HEK293 (cell line): ENCODE results near the gene IRS1.

ENCODE experiments used
- CTCF ChIA-PET: fragments of 350-600 bp; formaldehyde crosslinking; extraction: SDS; loops from one replicate; lab custom pipeline; 2021; ENCODE audit warnings: antibody characterized with exemption; lab: Yijun Ruan, JAX
- POLR2A ChIA-PET: fragments of 300-600 bp; formaldehyde crosslinking; extraction: SDS; loops from one replicate; lab custom pipeline; 2020; ENCODE audit warnings: antibody characterized with exemption, inconsistent platforms; lab: Yijun Ruan, JAX
- H3K27ac ChIP-seq: fragments of 200-500 bp; sonication (Bioruptor generic); 2 replicates; pipeline ENCODE4 v1.5.1; 2014; ENCODE audit warnings: low read depth, low read length, control low read depth, inconsistent platforms; ENCODE audit errors: extremely low read depth
- H3K36me3 ChIP-seq, 2 experiments: fragments of 200-500 bp in 1 of 2; sonication (Bioruptor generic) in 1 of 2; 1 replicate in 1 of 2; 2 replicates in 1 of 2; pipeline ENCODE4 v1.5.1; 2014 to 2017; ENCODE audit warnings: inconsistent platforms in 2 of 2, low read length in 2 of 2; ENCODE audit not compliant: control insufficient read depth in 2 of 2, insufficient read depth in 1 of 2
- H3K4me1 ChIP-seq: fragments of 200-500 bp; sonication (Bioruptor generic); 2 replicates; pipeline ENCODE4 v1.5.1; 2014; ENCODE audit warnings: mild to moderate bottlenecking, low read length, inconsistent platforms; ENCODE audit not compliant: control insufficient read depth, insufficient read depth
- H3K4me3 ChIP-seq: 2 replicates; pipeline ENCODE4 v1.5.1; 2011; ENCODE audit warnings: low read depth, mild to moderate bottlenecking, control low read depth, low read length, moderate library complexity
- H3K9me3 ChIP-seq: fragments of 200-500 bp; sonication (Bioruptor generic); 2 replicates; pipeline ENCODE4 v1.5.1; 2014; ENCODE audit warnings: low read depth, low read length, inconsistent platforms; ENCODE audit not compliant: control insufficient read depth, insufficient read depth
- GLIS1 ChIP-seq: fragments of 450-650 bp; formaldehyde crosslinking; IDR thresholded peaks from 2 replicates; pipeline ENCODE4 v1.5.1; 2016; ENCODE audit warnings: missing biosample characterization, missing genetic modification characterization
- HOXD13 ChIP-seq: sonication (generic); formaldehyde crosslinking; IDR thresholded peaks from 2 replicates; pipeline ENCODE4 v1.8.0; 2022; ENCODE audit warnings: missing genetic modification reagents, borderline replicate concordance
- KLF7 ChIP-seq: fragments of 450-650 bp; formaldehyde crosslinking; IDR thresholded peaks from 2 replicates; pipeline ENCODE4 v1.5.1; 2016; ENCODE audit warnings: missing biosample characterization, missing genetic modification characterization, borderline replicate concordance
- OSR2 ChIP-seq: fragments of 450-650 bp; formaldehyde crosslinking; IDR thresholded peaks from 2 replicates; pipeline ENCODE4 v1.5.1; 2016; ENCODE audit warnings: missing biosample characterization, missing genetic modification characterization
- OVOL3 ChIP-seq: fragments of 450-650 bp; formaldehyde crosslinking; IDR thresholded peaks from 2 replicates; pipeline ENCODE4 v1.5.1; 2016; ENCODE audit warnings: missing biosample characterization, missing genetic modification characterization
- SALL2 ChIP-seq: fragments of 450-650 bp; formaldehyde crosslinking; IDR thresholded peaks from 2 replicates; pipeline ENCODE4 v1.5.0; 2017; ENCODE audit warnings: missing biosample characterization, mild to moderate bottlenecking, missing genetic modification characterization, borderline replicate concordance
- SCRT2 ChIP-seq: fragments of 450-650 bp; formaldehyde crosslinking; IDR thresholded peaks from 2 replicates; pipeline ENCODE4 v1.5.1; 2016; ENCODE audit warnings: missing biosample characterization, missing genetic modification characterization
- ZBTB1 ChIP-seq: fragments of 450-650 bp; formaldehyde crosslinking; IDR thresholded peaks from 2 replicates; pipeline ENCODE4 v1.5.1; 2016; ENCODE audit warnings: missing biosample characterization, missing genetic modification characterization
- ZBTB17 ChIP-seq: fragments of 450-650 bp; formaldehyde crosslinking; IDR thresholded peaks from 2 replicates; pipeline ENCODE4 v1.5.1; 2016; ENCODE audit warnings: missing biosample characterization, missing genetic modification characterization
- ZBTB21 ChIP-seq: fragments of 450-650 bp; formaldehyde crosslinking; IDR thresholded peaks from 2 replicates; pipeline ENCODE4 v1.5.1; 2017; ENCODE audit warnings: missing biosample characterization, missing genetic modification characterization
- ZBTB8A ChIP-seq: fragments of 450-650 bp; formaldehyde crosslinking; IDR thresholded peaks from 2 replicates; pipeline ENCODE4 v1.5.1; 2016; ENCODE audit warnings: missing biosample characterization, missing genetic modification characterization
- ZEB2 ChIP-seq: fragments of 450-650 bp; formaldehyde crosslinking; IDR thresholded peaks from 2 replicates; pipeline ENCODE4 v1.5.1; 2016; ENCODE audit warnings: missing biosample characterization, missing genetic modification characterization
- ZNF114 ChIP-seq: fragments of 450-650 bp; formaldehyde crosslinking; IDR thresholded peaks from 2 replicates; pipeline ENCODE4 v1.5.0; 2017; ENCODE audit warnings: missing biosample characterization, missing genetic modification characterization
- ZNF132 ChIP-seq: fragments of 450-650 bp; formaldehyde crosslinking; IDR thresholded peaks from 2 replicates; pipeline ENCODE4 v1.5.1; 2017; ENCODE audit warnings: missing biosample characterization, missing genetic modification characterization, borderline replicate concordance
- ZNF148 ChIP-seq: fragments of 450-650 bp; formaldehyde crosslinking; IDR thresholded peaks from 2 replicates; pipeline ENCODE4 v1.5.0; 2017; ENCODE audit warnings: missing biosample characterization, missing genetic modification characterization, borderline replicate concordance
- ZNF24 ChIP-seq: fragments of 450-650 bp; formaldehyde crosslinking; IDR thresholded peaks from 2 replicates; pipeline ENCODE4 v1.5.1; 2016; ENCODE audit warnings: missing biosample characterization, missing genetic modification characterization
- ZNF292 ChIP-seq: fragments of 450-650 bp; formaldehyde crosslinking; IDR thresholded peaks from 2 replicates; pipeline ENCODE4 v1.5.1; 2016; ENCODE audit warnings: low read depth, missing biosample characterization, missing genetic modification characterization, borderline replicate concordance
- ZNF302 ChIP-seq: fragments of 450-650 bp; formaldehyde crosslinking; IDR thresholded peaks from 2 replicates; pipeline ENCODE4 v1.5.1; 2016; ENCODE audit warnings: missing biosample characterization, missing genetic modification characterization, low read depth
- ZNF394 ChIP-seq: fragments of 450-650 bp; formaldehyde crosslinking; IDR thresholded peaks from 2 replicates; pipeline ENCODE4 v1.5.1; 2016; ENCODE audit warnings: missing biosample characterization, missing genetic modification characterization, mild to moderate bottlenecking, moderate library complexity, borderline replicate concordance
- ZNF423 ChIP-seq: fragments of 450-650 bp; formaldehyde crosslinking; IDR thresholded peaks from 2 replicates; pipeline ENCODE4 v1.5.1; 2016; ENCODE audit warnings: missing biosample characterization, missing genetic modification characterization
- ZNF48 ChIP-seq: fragments of 450-650 bp; formaldehyde crosslinking; IDR thresholded peaks from 2 replicates; pipeline ENCODE4 v1.5.1; 2016; ENCODE audit warnings: missing biosample characterization, missing genetic modification characterization
- ZNF544 ChIP-seq: fragments of 450-650 bp; formaldehyde crosslinking; IDR thresholded peaks from 2 replicates; pipeline ENCODE4 v1.5.0; 2017; ENCODE audit warnings: missing biosample characterization, missing genetic modification characterization
- ZNF629 ChIP-seq: fragments of 450-650 bp; formaldehyde crosslinking; IDR thresholded peaks from 2 replicates; pipeline ENCODE4 v1.5.1; 2017; ENCODE audit warnings: missing biosample characterization, missing genetic modification characterization
- ZNF785 ChIP-seq: fragments of 450-650 bp; formaldehyde crosslinking; IDR thresholded peaks from 2 replicates; pipeline ENCODE4 v1.5.1; 2016; ENCODE audit warnings: missing biosample characterization, missing genetic modification characterization
- TF ChIP-seq, protein P1 (sequence below): fragments of 450-650 bp; formaldehyde crosslinking; IDR thresholded peaks from 2 replicates; pipeline ENCODE4 v1.5.1; 2016; ENCODE audit warnings: missing biosample characterization, missing genetic modification characterization
- TF ChIP-seq, protein P2 (sequence below): fragments of 450-650 bp; formaldehyde crosslinking; IDR thresholded peaks from 2 replicates; pipeline ENCODE4 v1.5.1; 2016; ENCODE audit warnings: missing biosample characterization, missing genetic modification characterization
- TF ChIP-seq, protein P3 (sequence below): fragments of 450-650 bp; formaldehyde crosslinking; IDR thresholded peaks from 2 replicates; pipeline ENCODE4 v1.5.1; 2016; ENCODE audit warnings: missing biosample characterization, missing genetic modification characterization, low read depth

IRS1 gene

DNA sequence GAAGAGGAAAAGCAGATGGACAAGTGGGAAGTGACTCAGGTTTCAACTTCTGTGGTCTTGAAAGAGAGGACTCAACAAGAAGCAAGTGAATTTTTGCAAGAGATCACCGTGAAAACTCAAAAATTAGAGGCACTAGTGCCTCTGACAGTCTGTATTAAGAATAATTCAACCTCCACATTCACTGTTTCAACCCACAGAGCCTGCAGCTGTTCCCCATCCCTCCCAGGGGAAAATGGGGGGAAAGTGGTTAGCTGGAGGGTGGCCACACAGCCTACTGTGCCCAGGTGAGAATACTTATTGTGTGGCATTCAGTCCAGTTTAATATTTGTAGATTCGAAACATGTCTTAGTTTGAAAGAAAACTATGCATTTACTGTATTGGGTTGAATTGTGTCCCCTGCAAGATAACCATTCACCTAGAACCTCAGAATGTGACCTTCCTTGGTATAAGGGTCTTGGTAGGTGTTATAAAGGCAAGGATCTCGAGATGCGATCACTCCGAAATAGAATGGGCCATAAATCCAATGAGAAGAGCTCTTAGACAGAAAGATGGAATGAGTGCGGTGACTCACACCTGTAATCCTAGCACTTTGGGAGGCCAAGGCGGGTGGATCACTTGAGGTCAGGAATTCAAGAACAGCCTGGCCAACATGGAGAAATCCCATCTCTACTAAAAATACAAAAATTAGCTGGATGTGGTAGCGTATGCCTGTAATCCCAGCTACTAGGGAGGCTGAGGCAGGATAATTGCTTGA lies 94.3 kb downstream of the IRS1 start:
- ChIA-PET CTCF (interaction anchor here (0.5 to 0.9 kb wide), 2 partner anchors 70 to 93 kb away, joined by 3 to 5 read pairs; no protein-coding TSS in a partner anchor), POLR2A (no interaction called here)
- Histone ChIP-seq H3K9me3 (no peaks in the 10 kb centered on the region), H3K4me3 (no peak overlapping the region), H3K36me3 (no peaks in the 10 kb centered on the region), H3K27ac (no peak overlapping the region), H3K4me1 (0 out of 2 replicates have a peak, but pooled peaks cover 2% of the 10 kb centered on the region)
- TF ChIP-seq ZNF292 (tag by site-specific recombination), result no peak
- no peak for TF ChIP-seq ZNF302 (tag by site-specific recombination)
- TF ChIP-seq ZNF544 (tag by site-specific recombination), result no peak
- no peak for TF ChIP-seq KLF7 (tag by site-specific recombination)
- no peak for TF ChIP-seq ZNF132 (tag by site-specific recombination)
- no peak for TF ChIP-seq ZNF114 (tag by site-specific recombination)
- no peak for TF ChIP-seq SALL2 (tag by site-specific recombination)
- no peak for TF ChIP-seq ZNF629 (tag by site-specific recombination)
- no peak for TF ChIP-seq ZBTB1 (tag by site-specific recombination)
- TF ChIP-seq OSR2 (tag by site-specific recombination), result no peak
- no peak for TF ChIP-seq HOXD13 (CRISPR knock-in tag)
- no peak for TF ChIP-seq ZBTB21
- TF ChIP-seq ZBTB8A (tag by site-specific recombination), result no peak
- no peak for TF ChIP-seq ZNF24 (tag by site-specific recombination)
- no peak for TF ChIP-seq SCRT2

GRCh38 chr2:226703514-226703913 lies 96.1 kb downstream of the IRS1 start:
- no peak overlapping the region for H3K27ac ChIP-seq
- CTCF ChIA-PET, result interaction anchor here (0.7 to 1.0 kb wide), 2 partner anchors 19 to 128 kb away, joined by 3 read pairs; no protein-coding TSS in a partner anchor
- POLR2A ChIA-PET, result no interaction called here
- H3K36me3 ChIP-seq, result no peaks in the 10 kb centered on the region
- H3K9me3 ChIP-seq, result no peaks in the 10 kb centered on the region
- peaks cover 2% of the 10 kb centered on the region; the same call in 1 of the 2 replicates for H3K4me1 ChIP-seq
- no peak overlapping the region for H3K4me3 ChIP-seq
- TF ChIP-seq OVOL3 (tag by site-specific recombination), result no peak
- TF ChIP-seq, protein P1, sequence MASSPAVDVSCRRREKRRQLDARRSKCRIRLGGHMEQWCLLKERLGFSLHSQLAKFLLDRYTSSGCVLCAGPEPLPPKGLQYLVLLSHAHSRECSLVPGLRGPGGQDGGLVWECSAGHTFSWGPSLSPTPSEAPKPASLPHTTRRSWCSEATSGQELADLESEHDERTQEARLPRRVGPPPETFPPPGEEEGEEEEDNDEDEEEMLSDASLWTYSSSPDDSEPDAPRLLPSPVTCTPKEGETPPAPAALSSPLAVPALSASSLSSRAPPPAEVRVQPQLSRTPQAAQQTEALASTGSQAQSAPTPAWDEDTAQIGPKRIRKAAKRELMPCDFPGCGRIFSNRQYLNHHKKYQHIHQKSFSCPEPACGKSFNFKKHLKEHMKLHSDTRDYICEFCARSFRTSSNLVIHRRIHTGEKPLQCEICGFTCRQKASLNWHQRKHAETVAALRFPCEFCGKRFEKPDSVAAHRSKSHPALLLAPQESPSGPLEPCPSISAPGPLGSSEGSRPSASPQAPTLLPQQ (tag by site-specific recombination), result no peak
- TF ChIP-seq, protein P2, sequence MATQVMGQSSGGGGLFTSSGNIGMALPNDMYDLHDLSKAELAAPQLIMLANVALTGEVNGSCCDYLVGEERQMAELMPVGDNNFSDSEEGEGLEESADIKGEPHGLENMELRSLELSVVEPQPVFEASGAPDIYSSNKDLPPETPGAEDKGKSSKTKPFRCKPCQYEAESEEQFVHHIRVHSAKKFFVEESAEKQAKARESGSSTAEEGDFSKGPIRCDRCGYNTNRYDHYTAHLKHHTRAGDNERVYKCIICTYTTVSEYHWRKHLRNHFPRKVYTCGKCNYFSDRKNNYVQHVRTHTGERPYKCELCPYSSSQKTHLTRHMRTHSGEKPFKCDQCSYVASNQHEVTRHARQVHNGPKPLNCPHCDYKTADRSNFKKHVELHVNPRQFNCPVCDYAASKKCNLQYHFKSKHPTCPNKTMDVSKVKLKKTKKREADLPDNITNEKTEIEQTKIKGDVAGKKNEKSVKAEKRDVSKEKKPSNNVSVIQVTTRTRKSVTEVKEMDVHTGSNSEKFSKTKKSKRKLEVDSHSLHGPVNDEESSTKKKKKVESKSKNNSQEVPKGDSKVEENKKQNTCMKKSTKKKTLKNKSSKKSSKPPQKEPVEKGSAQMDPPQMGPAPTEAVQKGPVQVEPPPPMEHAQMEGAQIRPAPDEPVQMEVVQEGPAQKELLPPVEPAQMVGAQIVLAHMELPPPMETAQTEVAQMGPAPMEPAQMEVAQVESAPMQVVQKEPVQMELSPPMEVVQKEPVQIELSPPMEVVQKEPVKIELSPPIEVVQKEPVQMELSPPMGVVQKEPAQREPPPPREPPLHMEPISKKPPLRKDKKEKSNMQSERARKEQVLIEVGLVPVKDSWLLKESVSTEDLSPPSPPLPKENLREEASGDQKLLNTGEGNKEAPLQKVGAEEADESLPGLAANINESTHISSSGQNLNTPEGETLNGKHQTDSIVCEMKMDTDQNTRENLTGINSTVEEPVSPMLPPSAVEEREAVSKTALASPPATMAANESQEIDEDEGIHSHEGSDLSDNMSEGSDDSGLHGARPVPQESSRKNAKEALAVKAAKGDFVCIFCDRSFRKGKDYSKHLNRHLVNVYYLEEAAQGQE (tag by site-specific recombination), result no peak
- no peak for TF ChIP-seq ZNF148
- no peak for TF ChIP-seq KLF7 (tag by site-specific recombination)
- TF ChIP-seq ZNF48 (tag by site-specific recombination), result no peak
- no peak for TF ChIP-seq GLIS1 (tag by site-specific recombination)
- TF ChIP-seq ZNF423 (tag by site-specific recombination), result no peak
- TF ChIP-seq ZNF785, result no peak
- no peak for TF ChIP-seq ZBTB17
- TF ChIP-seq, protein P3, sequence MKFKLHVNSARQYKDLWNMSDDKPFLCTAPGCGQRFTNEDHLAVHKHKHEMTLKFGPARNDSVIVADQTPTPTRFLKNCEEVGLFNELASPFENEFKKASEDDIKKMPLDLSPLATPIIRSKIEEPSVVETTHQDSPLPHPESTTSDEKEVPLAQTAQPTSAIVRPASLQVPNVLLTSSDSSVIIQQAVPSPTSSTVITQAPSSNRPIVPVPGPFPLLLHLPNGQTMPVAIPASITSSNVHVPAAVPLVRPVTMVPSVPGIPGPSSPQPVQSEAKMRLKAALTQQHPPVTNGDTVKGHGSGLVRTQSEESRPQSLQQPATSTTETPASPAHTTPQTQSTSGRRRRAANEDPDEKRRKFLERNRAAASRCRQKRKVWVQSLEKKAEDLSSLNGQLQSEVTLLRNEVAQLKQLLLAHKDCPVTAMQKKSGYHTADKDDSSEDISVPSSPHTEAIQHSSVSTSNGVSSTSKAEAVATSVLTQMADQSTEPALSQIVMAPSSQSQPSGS, result no peak
- no peak for TF ChIP-seq ZNF394 (tag by site-specific recombination)
- TF ChIP-seq ZEB2 (tag by site-specific recombination), result no peak
